Measurements from ENCODE around the gene ODAD2. TPM values are rescaled to one million over a fixed set of nuclear protein-coding genes. Genes with fewer than 3 reads are reported as not detected.

Gene ODAD2
- polyA plus RNA-seq, 1 donor from 2014 or later, result not detected

DNA sequence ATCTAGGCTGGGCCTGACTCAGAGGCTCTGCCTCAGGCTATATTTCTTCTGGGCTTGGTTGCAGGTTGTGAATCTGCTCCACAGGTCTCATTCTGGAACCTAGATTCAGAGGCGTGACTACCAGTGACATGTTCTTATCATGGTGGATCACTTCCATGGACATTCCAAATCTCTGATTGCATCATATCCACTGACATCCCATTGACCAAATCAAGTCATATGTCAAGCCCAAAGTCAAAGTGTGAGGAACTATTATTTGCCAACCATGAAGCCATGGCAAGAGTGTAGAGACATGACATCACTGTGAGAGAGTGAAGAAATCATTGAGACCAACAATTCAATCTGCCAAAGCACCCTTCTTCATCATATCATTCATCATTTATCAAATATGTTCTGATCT is 11.9 kb upstream of the ODAD2 start:
- H3K36me3 ChIP-seq (ENCODE audit: insufficient read depth, low read length), result no peaks in the 10 kb centered on the region
- no peak overlapping the region for H3K4me3 ChIP-seq (ENCODE audit: low read length)
- no peaks in the 10 kb centered on the region for H3K9me3 ChIP-seq (ENCODE audit: low read length)
- H3K79me2 ChIP-seq (replicated peaks; ENCODE audit: insufficient read depth, low read length), result no peaks in the 10 kb centered on the region
- H3K9ac ChIP-seq (ENCODE audit: low read length), result no peak overlapping the region
- no peaks in the 10 kb centered on the region for H4K20me1 ChIP-seq (ENCODE audit: insufficient read depth)
- H3K9me2 ChIP-seq (ENCODE audit: insufficient read depth, low read length), result no peaks in the 10 kb centered on the region
- no peaks in the 10 kb centered on the region for H3K27me3 ChIP-seq (ENCODE audit: insufficient read depth, low read depth, low read length)
- no peaks in the 10 kb centered on the region for H3F3A ChIP-seq (ENCODE audit: insufficient read depth, low read length, poor library complexity, severe bottlenecking)
- TF ChIP-seq SMC3 (conservative IDR thresholded peaks at IDR 0.05; ENCODE audit: poor library complexity) (no peak), MXI1 (conservative IDR thresholded peaks at IDR 0.05; ENCODE audit: poor library complexity, severe bottlenecking) (no peak), TAF1 (IDR thresholded peaks at IDR 0.05; ENCODE audit: low read depth) (no peak), POLR2AphosphoS5 (IDR thresholded peaks at IDR 0.05) (no peak), EP300 (conservative IDR thresholded peaks at IDR 0.05; ENCODE audit: poor library complexity, severe bottlenecking) (no peak), RAD21 (conservative IDR thresholded peaks at IDR 0.05) (no peak), EZH2 (IDR thresholded peaks at IDR 0.05; ENCODE audit: borderline replicate concordance, insufficient read depth, low read length, poor library complexity, severe bottlenecking) (no peak)
- TF ChIP-seq, protein P1, sequence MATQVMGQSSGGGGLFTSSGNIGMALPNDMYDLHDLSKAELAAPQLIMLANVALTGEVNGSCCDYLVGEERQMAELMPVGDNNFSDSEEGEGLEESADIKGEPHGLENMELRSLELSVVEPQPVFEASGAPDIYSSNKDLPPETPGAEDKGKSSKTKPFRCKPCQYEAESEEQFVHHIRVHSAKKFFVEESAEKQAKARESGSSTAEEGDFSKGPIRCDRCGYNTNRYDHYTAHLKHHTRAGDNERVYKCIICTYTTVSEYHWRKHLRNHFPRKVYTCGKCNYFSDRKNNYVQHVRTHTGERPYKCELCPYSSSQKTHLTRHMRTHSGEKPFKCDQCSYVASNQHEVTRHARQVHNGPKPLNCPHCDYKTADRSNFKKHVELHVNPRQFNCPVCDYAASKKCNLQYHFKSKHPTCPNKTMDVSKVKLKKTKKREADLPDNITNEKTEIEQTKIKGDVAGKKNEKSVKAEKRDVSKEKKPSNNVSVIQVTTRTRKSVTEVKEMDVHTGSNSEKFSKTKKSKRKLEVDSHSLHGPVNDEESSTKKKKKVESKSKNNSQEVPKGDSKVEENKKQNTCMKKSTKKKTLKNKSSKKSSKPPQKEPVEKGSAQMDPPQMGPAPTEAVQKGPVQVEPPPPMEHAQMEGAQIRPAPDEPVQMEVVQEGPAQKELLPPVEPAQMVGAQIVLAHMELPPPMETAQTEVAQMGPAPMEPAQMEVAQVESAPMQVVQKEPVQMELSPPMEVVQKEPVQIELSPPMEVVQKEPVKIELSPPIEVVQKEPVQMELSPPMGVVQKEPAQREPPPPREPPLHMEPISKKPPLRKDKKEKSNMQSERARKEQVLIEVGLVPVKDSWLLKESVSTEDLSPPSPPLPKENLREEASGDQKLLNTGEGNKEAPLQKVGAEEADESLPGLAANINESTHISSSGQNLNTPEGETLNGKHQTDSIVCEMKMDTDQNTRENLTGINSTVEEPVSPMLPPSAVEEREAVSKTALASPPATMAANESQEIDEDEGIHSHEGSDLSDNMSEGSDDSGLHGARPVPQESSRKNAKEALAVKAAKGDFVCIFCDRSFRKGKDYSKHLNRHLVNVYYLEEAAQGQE (IDR thresholded peaks at IDR 0.05; ENCODE audit: borderline replicate concordance), result no peak
- TF ChIP-seq, protein P2, sequence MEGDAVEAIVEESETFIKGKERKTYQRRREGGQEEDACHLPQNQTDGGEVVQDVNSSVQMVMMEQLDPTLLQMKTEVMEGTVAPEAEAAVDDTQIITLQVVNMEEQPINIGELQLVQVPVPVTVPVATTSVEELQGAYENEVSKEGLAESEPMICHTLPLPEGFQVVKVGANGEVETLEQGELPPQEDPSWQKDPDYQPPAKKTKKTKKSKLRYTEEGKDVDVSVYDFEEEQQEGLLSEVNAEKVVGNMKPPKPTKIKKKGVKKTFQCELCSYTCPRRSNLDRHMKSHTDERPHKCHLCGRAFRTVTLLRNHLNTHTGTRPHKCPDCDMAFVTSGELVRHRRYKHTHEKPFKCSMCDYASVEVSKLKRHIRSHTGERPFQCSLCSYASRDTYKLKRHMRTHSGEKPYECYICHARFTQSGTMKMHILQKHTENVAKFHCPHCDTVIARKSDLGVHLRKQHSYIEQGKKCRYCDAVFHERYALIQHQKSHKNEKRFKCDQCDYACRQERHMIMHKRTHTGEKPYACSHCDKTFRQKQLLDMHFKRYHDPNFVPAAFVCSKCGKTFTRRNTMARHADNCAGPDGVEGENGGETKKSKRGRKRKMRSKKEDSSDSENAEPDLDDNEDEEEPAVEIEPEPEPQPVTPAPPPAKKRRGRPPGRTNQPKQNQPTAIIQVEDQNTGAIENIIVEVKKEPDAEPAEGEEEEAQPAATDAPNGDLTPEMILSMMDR (IDR thresholded peaks at IDR 0.05; ENCODE audit: poor library complexity, severe bottlenecking), result no peak
- H3K4me2 ChIP-seq (ENCODE audit: low read length), result no peak overlapping the region
- no peak overlapping the region for H3K27ac ChIP-seq (ENCODE audit: low read length)
- H2AFZ ChIP-seq (ENCODE audit: low read depth, low read length), result no peak overlapping the region

DNA sequence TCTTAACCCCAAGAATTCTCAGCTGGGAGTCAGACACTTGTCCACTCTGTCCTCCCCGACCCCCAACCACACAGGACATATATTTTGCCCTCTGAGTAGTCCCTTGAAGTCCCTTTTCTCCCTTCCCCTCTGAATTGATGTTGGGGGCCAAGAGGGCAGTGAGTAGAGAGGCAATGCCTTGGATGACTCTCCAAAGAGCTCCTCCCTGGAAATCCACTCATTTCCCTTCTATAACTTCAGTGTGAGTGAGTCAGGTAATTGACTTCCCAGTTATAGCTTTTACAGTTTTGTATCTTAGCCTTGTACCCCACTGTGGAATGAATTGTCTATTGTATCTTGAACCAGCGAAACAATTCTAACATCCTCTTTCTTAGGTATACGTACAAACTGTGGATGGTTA is 9.2 kb upstream of the ODAD2 start:
- Histone ChIP-seq H3K27ac (ENCODE audit: low read length) (no peak overlapping the region), H3K9me2 (ENCODE audit: insufficient read depth, low read length) (no peaks in the 10 kb centered on the region), H3K9me3 (ENCODE audit: low read length) (no peaks in the 10 kb centered on the region)

More for the DNA sequence above, 9.2 kb upstream of the ODAD2 start:
- H3K27me3 ChIP-seq (ENCODE audit: insufficient read depth, low read depth, low read length), result no peaks in the 10 kb centered on the region
- no peak overlapping the region for H2AFZ ChIP-seq (ENCODE audit: low read depth, low read length)
- no peak overlapping the region for H3K9ac ChIP-seq (ENCODE audit: low read length)
- no peaks in the 10 kb centered on the region for H3F3A ChIP-seq (ENCODE audit: insufficient read depth, low read length, poor library complexity, severe bottlenecking)
- H3K36me3 ChIP-seq (ENCODE audit: insufficient read depth, low read length), result no peaks in the 10 kb centered on the region
- H3K79me2 ChIP-seq (replicated peaks; ENCODE audit: insufficient read depth, low read length), result no peaks in the 10 kb centered on the region
- H3K4me2 ChIP-seq (ENCODE audit: low read length), result no peak overlapping the region
- TF ChIP-seq, protein P1 (IDR thresholded peaks at IDR 0.05; ENCODE audit: borderline replicate concordance), result no peak
- no peak for TF ChIP-seq SMC3 (conservative IDR thresholded peaks at IDR 0.05; ENCODE audit: poor library complexity)
- TF ChIP-seq POLR2AphosphoS5 (IDR thresholded peaks at IDR 0.05), result no peak
- no peak for TF ChIP-seq RAD21 (conservative IDR thresholded peaks at IDR 0.05)
- TF ChIP-seq, protein P2 (IDR thresholded peaks at IDR 0.05; ENCODE audit: poor library complexity, severe bottlenecking), result no peak
- TF ChIP-seq EZH2 (IDR thresholded peaks at IDR 0.05; ENCODE audit: borderline replicate concordance, insufficient read depth, low read length, poor library complexity, severe bottlenecking), result no peak
- TF ChIP-seq TAF1 (IDR thresholded peaks at IDR 0.05; ENCODE audit: low read depth), result no peak
- no peak for TF ChIP-seq MXI1 (conservative IDR thresholded peaks at IDR 0.05; ENCODE audit: poor library complexity, severe bottlenecking)
- no peak for TF ChIP-seq EP300 (conservative IDR thresholded peaks at IDR 0.05; ENCODE audit: poor library complexity, severe bottlenecking)
- H4K20me1 ChIP-seq (ENCODE audit: insufficient read depth), result no peaks in the 10 kb centered on the region
- no peak overlapping the region for H3K4me3 ChIP-seq (ENCODE audit: low read length)
